Smooth muscle cell of the pulmonary artery (primary cell): ENCODE measurements around the gene PHRF1. TPM values are rescaled to one million over a fixed set of nuclear protein-coding genes. Genes with fewer than 3 reads are reported as not detected.

Experiments
- total RNA-seq: library from RNA; depleted of rRNA; stranded (reverse); fragments of >200 nt; gene quantifications from 2 replicates; pipeline ENCODE4 v1.2.3, GENCODE V29; 2014

Gene PHRF1
- 26.8 and 30.7 TPM in 2 replicates for total RNA-seq

GRCh38 chr11:575996-576768 is at the start of gene PHRF1:
TSS of gene PHRF1 (plus strand) at chr11:576470. CDS start at chr11:581513, 5,043 bp downstream.

DNA sequence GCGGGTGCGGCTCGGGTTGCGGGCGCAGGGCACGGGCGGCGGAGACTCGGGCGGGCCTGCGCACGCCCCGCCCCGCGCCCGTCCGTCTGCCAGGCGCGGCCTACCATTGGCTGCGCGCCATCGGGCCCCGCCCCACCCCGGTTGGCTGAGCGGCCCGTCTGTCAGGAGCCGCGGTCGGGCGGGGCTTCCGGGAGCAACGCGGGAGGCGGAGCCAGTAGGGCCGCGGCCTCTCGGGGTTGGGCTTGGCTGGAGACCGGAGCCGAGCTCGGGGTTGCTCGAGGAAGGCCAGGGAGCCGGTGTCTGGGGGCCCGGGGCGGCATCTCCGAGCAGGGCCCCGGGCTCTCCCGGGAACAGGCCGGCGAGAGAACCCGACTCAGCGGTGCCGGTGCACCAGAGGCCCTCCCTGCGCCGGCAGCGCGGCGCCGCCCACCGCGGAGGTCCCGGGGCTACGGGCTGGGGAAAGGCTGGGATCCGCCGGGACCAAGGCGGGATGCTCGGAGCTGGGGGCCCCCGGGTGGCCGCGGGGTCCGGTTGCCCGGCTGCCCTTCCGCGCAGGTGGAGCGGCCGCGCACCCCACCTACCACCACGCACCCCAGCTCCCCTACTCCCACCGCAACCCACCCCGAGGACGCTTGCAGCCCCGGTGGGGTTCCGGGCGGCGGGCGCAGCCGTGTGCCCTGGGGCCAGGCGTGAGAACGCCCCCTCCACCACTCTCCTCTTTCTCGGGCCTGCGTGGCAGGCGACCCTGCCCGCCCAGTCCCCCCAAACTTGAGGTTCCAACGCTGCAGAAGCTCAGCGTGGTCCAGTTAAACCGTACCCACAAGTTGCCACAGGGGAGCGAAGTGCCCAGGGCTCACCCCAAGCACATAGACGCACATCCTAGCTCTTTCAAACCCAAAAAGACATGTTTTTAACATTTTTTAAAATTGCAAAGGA is 40.5 kb upstream of the PHRF1 start, which contains the start of gene HRAS:
HRAS (minus strand) TSS at position 58 of the 936 bp plus-strand sequence.

GRCh38 chr11:536841-537621 is 39.2 kb upstream of the PHRF1 start, which contains the start of gene LRRC56:
TSS of gene LRRC56 (plus strand) at chr11:537527. CDS start at chr11:540685, 3,158 bp downstream.

DNA sequence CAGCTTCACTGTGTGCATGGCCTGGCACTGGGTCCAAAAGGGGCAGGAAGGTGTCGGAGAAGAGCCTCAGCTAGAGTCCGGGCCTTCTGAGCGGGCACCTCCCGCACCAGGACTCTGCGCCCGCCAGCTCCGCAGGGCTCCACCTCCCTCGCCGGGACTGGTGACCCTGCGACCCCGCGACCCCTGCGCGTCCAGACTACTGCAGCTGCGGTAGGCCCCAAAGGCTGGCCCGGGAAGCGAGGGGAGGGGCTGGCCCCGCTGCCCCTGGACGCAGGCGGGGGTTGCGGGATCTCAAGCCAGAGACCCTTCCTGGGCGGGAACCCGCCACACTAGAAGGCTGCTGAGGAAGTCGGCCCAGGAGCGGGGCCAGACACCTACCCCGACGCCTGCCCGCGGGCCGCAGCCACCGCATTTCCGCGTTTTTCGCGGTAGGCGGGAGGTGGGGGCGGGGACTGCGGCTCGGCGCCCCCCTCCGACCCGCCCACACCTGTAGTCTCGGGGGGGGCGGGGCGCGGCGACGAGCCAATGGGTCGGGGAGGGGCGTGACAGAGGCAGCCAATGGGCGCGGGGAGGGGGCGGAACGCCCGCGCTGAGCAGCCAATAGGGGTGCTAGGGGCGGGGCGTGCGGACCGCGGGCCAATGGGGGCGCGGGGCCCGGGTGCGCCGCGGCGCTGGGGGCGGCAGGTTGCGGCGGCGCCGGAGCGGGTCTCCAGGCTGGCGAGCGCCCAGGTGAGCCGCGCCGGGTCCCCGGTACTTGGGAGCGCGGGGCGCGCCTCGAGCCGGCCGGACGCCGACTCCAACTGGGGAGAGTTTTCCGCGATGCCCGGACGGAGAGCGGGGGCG is 15.7 kb upstream of the PHRF1 start, which contains the start of the genes LMNTD2 and RASSF7:
LMNTD2 (minus strand) TSS at position 434 of the 843 bp plus-strand sequence; CDS start at position 412, 22 bp downstream.
RASSF7 (plus strand) TSS at position 666 of the 843 bp plus-strand sequence. CDS start 799 bp downstream, outside the sequence.

GRCh38 chr11:615504-616319 is 39.4 kb downstream of the PHRF1 start, which contains the start of gene IRF7:
TSS of gene IRF7 (minus strand) at chr11:615950. CDS start at chr11:615364, 586 bp downstream.

GRCh38 chr11:624705-625635 is 48.7 kb downstream of the PHRF1 start, which contains the start of gene CDHR5:
TSS of gene CDHR5 (minus strand) at chr11:624955. CDS start at chr11:624902, 53 bp downstream.

DNA sequence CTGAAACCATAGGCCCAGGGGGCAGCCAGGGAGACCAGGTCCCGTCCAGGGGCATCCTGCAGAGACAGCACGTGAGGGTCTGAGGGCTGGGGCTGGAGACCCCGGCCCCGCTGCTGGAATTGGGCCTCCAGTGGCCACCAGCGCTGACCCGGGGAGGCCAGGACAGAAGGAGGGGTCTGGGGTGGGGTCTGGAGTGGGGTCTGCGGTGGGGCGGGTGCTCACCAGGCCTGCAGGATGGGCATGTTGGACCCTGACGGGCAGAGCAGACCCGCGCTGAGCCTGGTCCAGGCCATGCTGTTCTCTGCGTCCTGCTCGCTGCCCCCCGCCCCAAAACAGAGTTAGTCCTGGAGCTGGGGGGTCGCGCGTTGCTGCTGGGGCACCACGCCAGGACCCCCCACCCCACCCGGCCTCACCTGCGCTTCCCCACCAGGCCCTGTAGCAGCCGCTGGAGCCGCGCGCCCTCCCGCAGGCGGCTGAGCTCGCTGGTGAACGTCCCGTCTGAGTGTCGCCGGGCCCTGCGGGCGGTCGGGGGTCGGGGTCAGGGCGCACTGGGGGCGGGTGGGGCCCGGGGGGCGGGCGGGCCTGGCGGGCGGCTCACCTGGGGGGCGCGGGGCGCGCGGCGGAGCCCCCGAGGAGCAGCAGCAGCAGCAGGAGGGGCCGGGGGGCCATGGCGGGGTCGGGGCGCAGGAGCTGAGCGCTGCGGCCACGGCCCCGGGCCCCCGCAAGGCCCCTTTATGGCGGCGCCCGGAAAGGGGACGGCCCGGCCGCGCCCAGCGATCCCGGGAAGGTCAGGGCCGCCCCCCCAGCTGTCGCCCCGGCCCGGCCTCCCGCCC is 50.4 kb downstream of the PHRF1 start, which contains the start of gene SCT:
SCT (minus strand) TSS at position 707 of the 833 bp plus-strand sequence; CDS start at position 669, 38 bp downstream.

DNA sequence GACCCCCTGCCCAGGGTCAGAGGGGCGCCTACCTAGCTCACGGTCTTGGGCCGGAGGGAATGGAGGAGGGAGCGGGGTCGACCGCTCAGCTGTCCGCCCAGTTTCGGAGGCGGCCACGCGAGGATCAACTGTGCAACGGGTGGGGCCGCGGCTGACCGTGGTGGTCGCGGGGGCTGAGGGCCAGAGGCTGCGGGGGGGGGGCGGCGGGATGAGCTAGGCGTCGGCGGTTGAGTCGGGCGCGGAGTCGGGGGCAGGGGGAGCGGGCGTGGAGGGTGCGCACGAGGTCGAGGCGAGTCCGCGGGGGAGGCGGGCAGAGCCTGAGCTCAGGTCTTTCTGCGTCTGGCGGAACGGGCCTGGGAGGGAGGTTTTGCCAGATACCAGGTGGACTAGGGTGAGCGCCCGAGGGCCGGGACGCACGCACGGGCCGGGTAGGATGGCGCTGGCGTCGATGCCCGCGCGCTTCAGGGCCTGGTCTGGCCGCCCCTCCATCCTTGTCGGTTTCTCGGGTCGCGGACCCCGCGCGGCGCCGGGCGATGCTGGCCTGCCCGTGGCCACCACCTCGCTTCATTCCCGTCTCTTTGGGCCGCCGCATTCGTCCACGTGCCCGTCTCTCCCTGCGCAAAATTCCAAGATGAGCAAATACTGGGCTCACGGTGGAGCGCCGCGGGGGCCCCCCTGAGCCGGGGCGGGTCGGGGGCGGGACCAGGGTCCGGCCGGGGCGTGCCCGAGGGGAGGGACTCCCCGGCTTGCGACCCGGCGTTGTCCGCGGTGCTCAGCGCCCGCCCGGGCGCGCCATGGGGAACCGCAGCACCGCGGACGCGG is 60.5 kb downstream of the PHRF1 start, which contains the start of gene DRD4:
DRD4 (plus strand) TSS at position 759 of the 822 bp plus-strand sequence; CDS start at position 795, 36 bp downstream.

Other genes with a start within 250 kb of the PHRF1 start
- gene B4GALNT4, start 207.0 kb upstream of the PHRF1 start, total RNA-seq: 2.2 and 11.6 TPM in 2 replicates
- 0.56 and 0.65 TPM in 2 replicates for gene PKP3, start 182.3 kb upstream of the PHRF1 start, total RNA-seq
- 11.1 and 14.8 TPM in 2 replicates for gene SIGIRR, start 161.5 kb upstream of the PHRF1 start, total RNA-seq
- not detected in 2 replicates for gene ANO9, start 134.5 kb upstream of the PHRF1 start, total RNA-seq
- gene PTDSS2, start 126.2 kb upstream of the PHRF1 start, total RNA-seq: 30.7 and 49.7 TPM in 2 replicates
- gene RNH1, start 69.2 kb upstream of the PHRF1 start, total RNA-seq: 279 and 507 TPM in 2 replicates
- gene HRAS, start 40.9 kb upstream of the PHRF1 start, total RNA-seq: 46.1 and 53.3 TPM in 2 replicates
- 0.52 and 1.1 TPM in 2 replicates for gene LRRC56, start 38.9 kb upstream of the PHRF1 start, total RNA-seq
- gene LMNTD2, start 15.7 kb upstream of the PHRF1 start, total RNA-seq: 0.39 and 0.73 TPM in 2 replicates
- gene RASSF7, start 15.5 kb upstream of the PHRF1 start, total RNA-seq: 4.3 and 13.4 TPM in 2 replicates
- gene IRF7, start 39.5 kb downstream of the PHRF1 start, total RNA-seq: 6.1 and 8.4 TPM in 2 replicates
- not detected in 2 replicates for gene CDHR5, start 48.5 kb downstream of the PHRF1 start, total RNA-seq
- gene SCT, start 50.7 kb downstream of the PHRF1 start, total RNA-seq: not detected in 2 replicates
- gene DRD4, start 60.8 kb downstream of the PHRF1 start, total RNA-seq: 0.07 and 0.23 TPM in 2 replicates
- gene DEAF1, start 118.8 kb downstream of the PHRF1 start, total RNA-seq: 33.0 and 50.5 TPM in 2 replicates
- gene TMEM80, start 119.3 kb downstream of the PHRF1 start, total RNA-seq: 7.4 and 8.3 TPM in 2 replicates
- gene EPS8L2, start 129.8 kb downstream of the PHRF1 start, total RNA-seq: 22.9 and 44.8 TPM in 2 replicates
- 135 and 192 TPM in 2 replicates for gene TALDO1, start 171.0 kb downstream of the PHRF1 start, total RNA-seq
- gene GATD1, start 201.0 kb downstream of the PHRF1 start, total RNA-seq: 26.1 and 44.4 TPM in 2 replicates
- 0.20 and 0.56 TPM in 2 replicates for gene CEND1, start 213.6 kb downstream of the PHRF1 start, total RNA-seq
- 13.9 and 18.2 TPM in 2 replicates for gene SLC25A22, start 221.8 kb downstream of the PHRF1 start, total RNA-seq
- 7.7 and 13.0 TPM in 2 replicates for gene PIDD1, start 228.8 kb downstream of the PHRF1 start, total RNA-seq
- gene RPLP2, start 233.5 kb downstream of the PHRF1 start, total RNA-seq: 207 and 271 TPM in 2 replicates
- 35.1 and 43.5 TPM in 2 replicates for gene PNPLA2, start 242.4 kb downstream of the PHRF1 start, total RNA-seq